ENCODE results near the gene PALM. TPM values are rescaled to one million over a fixed set of nuclear protein-coding genes. Genes with fewer than 3 reads are reported as not detected.

Gene PALM
- polyA plus RNA-seq, 2 of the 4 experiments (the other 2 are of a cell fraction) = 3.0 to 15.7 TPM

GRCh38 chr19:765179-765738, 56.5 kb downstream of the PALM start:
- FAIRE-seq (no peak), DNase-seq (ENCODE audit: low read depth in 1 of 2, low spot score in 1 of 2) (peak in 1 of 2 experiments; percentile 42), ATAC-seq (peak; percentile 14 to 20; a peak in 4 of 6 replicates)
- Histone ChIP-seq H3K9me3 (no peaks in the 10 kb centered on the region), H3K27ac (peak overlapping the region in 1 of 2 experiments; percentile 89; a peak in 3 of 6 replicates), H3K4me1 (peaks cover 11% of the 10 kb centered on the region; the same call in 2 of the 3 replicates), H3K4me2 (no peak overlapping the region), H3K4me3 (no peak overlapping the region)
- POLR2A ChIA-PET = interaction anchor here (3.1 kb wide), 1 partner anchor 13 kb away, joined by 15 read pairs; no protein-coding TSS in a partner anchor
- CTCF ChIA-PET = no interaction called here
- 89% methylated on average over 6 of the region's 7 CpGs for WGBS (ENCODE audit: missing lambda C conversion rate)
- TF ChIP-seq ZFP36 (IDR thresholded peaks at IDR 0.05; ENCODE audit: borderline replicate concordance, partially characterized antibody) = peak; percentile 99
- no peak for TF ChIP-seq PBX3 (IDR thresholded peaks at IDR 0.05)
- peak; percentile 92 for TF ChIP-seq FOSB (CRISPR knock-in tag; IDR thresholded peaks at IDR 0.05)
- TF ChIP-seq CTCF (IDR thresholded peaks at IDR 0.05) = no peak
- no peak for TF ChIP-seq CHD4 (IDR thresholded peaks at IDR 0.05; ENCODE audit: borderline replicate concordance)
- TF ChIP-seq NPAS2 (CRISPR knock-in tag; IDR thresholded peaks at IDR 0.05; ENCODE audit: borderline replicate concordance) = no peak
- no peak for TF ChIP-seq HEYL (CRISPR knock-in tag; IDR thresholded peaks at IDR 0.05)
- TF ChIP-seq ATOH8 (CRISPR knock-in tag; IDR thresholded peaks at IDR 0.05; ENCODE audit: low read depth) = no peak
- TF ChIP-seq KDM1A (IDR thresholded peaks at IDR 0.05; ENCODE audit: low read depth) = no peak
- peak; percentile 47 to 52; a peak in 2 of 5 replicates for TF ChIP-seq JUN (IDR thresholded peaks at IDR 0.05)
- no peak for TF ChIP-seq ZC3H11A (IDR thresholded peaks at IDR 0.05)
- TF ChIP-seq NR3C1 (IDR thresholded peaks at IDR 0.05) = no peak
- no peak for TF ChIP-seq EP300 (IDR thresholded peaks at IDR 0.05)
- no peak for TF ChIP-seq HMGXB4 (CRISPR knock-in tag; IDR thresholded peaks at IDR 0.05; ENCODE audit: borderline replicate concordance)
- no peak for TF ChIP-seq BHLHE40 (IDR thresholded peaks at IDR 0.05; ENCODE audit: low read depth, low read length)
- TF ChIP-seq CBX2 (IDR thresholded peaks at IDR 0.05; ENCODE audit: borderline replicate concordance, low read depth) = no peak
- TF ChIP-seq MYC (IDR thresholded peaks at IDR 0.05; ENCODE audit: borderline replicate concordance, low read length) = no peak
- no peak for TF ChIP-seq EHMT2 (IDR thresholded peaks at IDR 0.05; ENCODE audit: low read depth)
- TF ChIP-seq CHD2 (IDR thresholded peaks at IDR 0.05; ENCODE audit: low read length, partially characterized antibody) = no peak
- TF ChIP-seq MAFK (IDR thresholded peaks at IDR 0.05; ENCODE audit: partially characterized antibody) = no peak
- no peak for TF ChIP-seq E2F6 (IDR thresholded peaks at IDR 0.05; ENCODE audit: borderline replicate concordance, low read depth)
- peak; percentile 71; the same call in 1 of the 2 replicates for TF ChIP-seq HOXB5 (CRISPR knock-in tag; IDR thresholded peaks at IDR 0.05)
- no peak for TF ChIP-seq ELK1 (IDR thresholded peaks at IDR 0.05; ENCODE audit: low read depth, low read length)
- TF ChIP-seq FOXS1 (CRISPR knock-in tag; IDR thresholded peaks at IDR 0.05) = no peak
- no peak for TF ChIP-seq ZNF302 (CRISPR knock-in tag; IDR thresholded peaks at IDR 0.05)
- TF ChIP-seq HOXB13 (CRISPR knock-in tag; IDR thresholded peaks at IDR 0.05; ENCODE audit: low read depth) = 0 out of 2 replicates have a peak, but pooled peaks have one; percentile 24
- peak; percentile 92 for TF ChIP-seq TFCP2L1 (CRISPR knock-in tag; IDR thresholded peaks at IDR 0.05)
- TF ChIP-seq HOXA7 (CRISPR knock-in tag; IDR thresholded peaks at IDR 0.05) = peak; percentile 81
- TF ChIP-seq KDM5A (IDR thresholded peaks at IDR 0.05) = no peak
- TF ChIP-seq MAX (IDR thresholded peaks at IDR 0.05) = no peak
- no peak for TF ChIP-seq BCL3 (IDR thresholded peaks at IDR 0.05)
- TF ChIP-seq EHF (CRISPR knock-in tag; IDR thresholded peaks at IDR 0.05) = peak; percentile 53; the same call in 1 of the 2 replicates

Measured in A549 (cell line).